OCI-LY1 (cell line): Measurements from ENCODE around the gene FAF1.
"Not testable (repeated sequence)": the region's sequence is repeated elsewhere in the genome, so short reads cannot be mapped to it uniquely, and the experiment has no call there.

Experiments used
- H2AFZ ChIP-seq: fragments of 200-600 bp; sonication (generic), shearing (Covaris generic); 2 replicates; pipeline ENCODE4 v1.6.0; 2014; ENCODE audit warnings: antibody characterized with exemption, mild to moderate bottlenecking, low read length
- H3F3A ChIP-seq: fragments of 200-600 bp; sonication (generic), shearing (Covaris generic); 2 replicates; pipeline ENCODE4 v1.6.0; 2014; ENCODE audit warnings: mild to moderate bottlenecking, antibody characterized with exemption, low read length, moderate library complexity; ENCODE audit not compliant: insufficient read depth
- H3K27ac ChIP-seq: fragments of 200-600 bp; sonication (generic); 2 replicates; pipeline ENCODE4 v1.5.1; 2014; ENCODE audit warnings: low read length, mixed run types, mild to moderate bottlenecking, low read depth; ENCODE audit not compliant: poor library complexity, severe bottlenecking
- H3K27me3 ChIP-seq: fragments of 200-600 bp; sonication (generic); 2 replicates; pipeline ENCODE4 v1.6.0; 2014; ENCODE audit warnings: antibody characterized with exemption, mild to moderate bottlenecking, low read length, moderate library complexity; ENCODE audit not compliant: insufficient read depth
- H3K36me3 ChIP-seq: fragments of 200-600 bp; sonication (generic); 2 replicates; pipeline ENCODE4 v1.6.1; 2014; ENCODE audit warnings: mild to moderate bottlenecking, antibody characterized with exemption, low read length, moderate library complexity, mixed read lengths; ENCODE audit not compliant: insufficient read depth
- H3K4me1 ChIP-seq: fragments of 200-600 bp; sonication (generic); 2 replicates; pipeline ENCODE4 v1.5.1; 2014; ENCODE audit warnings: mild to moderate bottlenecking, low read length, moderate library complexity; ENCODE audit not compliant: insufficient read depth, severe bottlenecking
- H3K4me2 ChIP-seq: fragments of 200-600 bp; sonication (generic), shearing (Covaris generic); 2 replicates; pipeline ENCODE4 v1.6.1; 2014; ENCODE audit warnings: low read length
- H3K4me3 ChIP-seq: fragments of 200-600 bp; sonication (generic); 2 replicates; pipeline ENCODE4 v1.5.1; 2014; ENCODE audit warnings: low read length, low read depth, mild to moderate bottlenecking, mixed read lengths; ENCODE audit not compliant: poor library complexity, severe bottlenecking
- H3K79me2 ChIP-seq: fragments of 200-600 bp; shearing (Covaris generic); 2 replicates; pipeline ENCODE4 v1.6.1; 2016; ENCODE audit warnings: mixed run types, low read length, mixed read lengths; ENCODE audit not compliant: insufficient read depth
- H3K9ac ChIP-seq: fragments of 200-600 bp; sonication (generic), shearing (Covaris generic); 2 replicates; pipeline ENCODE4 v1.6.1; 2014; ENCODE audit warnings: mild to moderate bottlenecking, low read length, mixed read lengths
- H3K9me2 ChIP-seq: fragments of 200-600 bp; sonication (generic), shearing (Covaris generic); 2 replicates; pipeline ENCODE4 v1.6.1; 2014; ENCODE audit warnings: low read depth, mild to moderate bottlenecking, low read length, mixed read lengths
- H3K9me3 ChIP-seq: fragments of 200-600 bp; shearing (Covaris generic); 2 replicates; pipeline ENCODE4 v1.6.1; 2014; ENCODE audit warnings: low read length, mixed read lengths
- H4K20me1 ChIP-seq: fragments of 200-600 bp; sonication (generic), shearing (Covaris generic); 2 replicates; pipeline ENCODE4 v1.6.0; 2016; ENCODE audit warnings: mild to moderate bottlenecking, low read length; ENCODE audit not compliant: insufficient read depth
- EZH2 ChIP-seq: fragments of 200-600 bp; sonication (generic), shearing (Covaris generic); IDR thresholded peaks from 2 replicates; pipeline ENCODE4 v1.8.0; 2017; ENCODE audit warnings: borderline replicate concordance, mixed run types, mild to moderate bottlenecking, antibody characterized with exemption, low read length, moderate library complexity, mixed read lengths
- TF ChIP-seq, protein P1 (sequence below): fragments of 200-600 bp; sonication (generic), shearing (Covaris generic); IDR thresholded peaks from 2 replicates; pipeline ENCODE4 v1.5.1; 2017; ENCODE audit warnings: mild to moderate bottlenecking, antibody characterized with exemption, low read length, moderate library complexity, mixed read lengths

Gene FAF1

DNA sequence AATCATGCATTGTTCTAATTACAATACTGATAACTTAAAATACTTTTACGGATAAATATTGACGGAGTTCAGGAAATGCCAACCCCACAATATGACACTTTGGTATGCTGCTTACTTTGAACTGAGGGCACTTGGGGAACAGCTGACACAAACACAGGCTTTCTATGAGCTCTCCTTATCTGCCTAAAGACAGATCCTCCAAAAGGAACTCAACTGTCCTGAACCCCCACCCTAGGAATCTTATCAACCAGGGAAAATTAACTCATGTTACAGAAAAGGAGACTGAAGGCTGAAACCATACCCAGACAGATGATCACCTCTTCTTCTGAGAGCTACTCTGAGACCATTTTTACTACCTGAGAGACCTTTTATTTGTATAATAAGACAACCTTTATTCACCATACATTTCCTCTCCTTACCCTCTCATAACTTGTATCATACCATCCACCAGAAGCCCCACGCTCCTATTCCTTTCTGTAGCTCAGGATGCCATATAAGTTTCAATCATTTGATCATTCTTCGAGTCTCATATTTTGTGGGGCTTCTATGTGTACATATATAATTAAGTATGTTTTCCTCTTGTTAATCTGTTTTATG lies 239.5 kb downstream of the FAF1 start:
- no peak overlapping the region for H2AFZ ChIP-seq
- H3K9ac ChIP-seq, result no peak overlapping the region
- H3K4me3 ChIP-seq, result no peak overlapping the region
- H3K36me3 ChIP-seq, result peaks cover 11% of the 10 kb centered on the region
- no peak overlapping the region for H3K27ac ChIP-seq
- H3K4me2 ChIP-seq, result no peak overlapping the region
- H3K4me1 ChIP-seq, result peaks cover 32% of the 10 kb centered on the region
- H3K9me3 ChIP-seq, result no peaks in the 10 kb centered on the region
- no peak for TF ChIP-seq EZH2
- TF ChIP-seq, protein P1, sequence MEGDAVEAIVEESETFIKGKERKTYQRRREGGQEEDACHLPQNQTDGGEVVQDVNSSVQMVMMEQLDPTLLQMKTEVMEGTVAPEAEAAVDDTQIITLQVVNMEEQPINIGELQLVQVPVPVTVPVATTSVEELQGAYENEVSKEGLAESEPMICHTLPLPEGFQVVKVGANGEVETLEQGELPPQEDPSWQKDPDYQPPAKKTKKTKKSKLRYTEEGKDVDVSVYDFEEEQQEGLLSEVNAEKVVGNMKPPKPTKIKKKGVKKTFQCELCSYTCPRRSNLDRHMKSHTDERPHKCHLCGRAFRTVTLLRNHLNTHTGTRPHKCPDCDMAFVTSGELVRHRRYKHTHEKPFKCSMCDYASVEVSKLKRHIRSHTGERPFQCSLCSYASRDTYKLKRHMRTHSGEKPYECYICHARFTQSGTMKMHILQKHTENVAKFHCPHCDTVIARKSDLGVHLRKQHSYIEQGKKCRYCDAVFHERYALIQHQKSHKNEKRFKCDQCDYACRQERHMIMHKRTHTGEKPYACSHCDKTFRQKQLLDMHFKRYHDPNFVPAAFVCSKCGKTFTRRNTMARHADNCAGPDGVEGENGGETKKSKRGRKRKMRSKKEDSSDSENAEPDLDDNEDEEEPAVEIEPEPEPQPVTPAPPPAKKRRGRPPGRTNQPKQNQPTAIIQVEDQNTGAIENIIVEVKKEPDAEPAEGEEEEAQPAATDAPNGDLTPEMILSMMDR, result no peak
- no peaks in the 10 kb centered on the region for H3F3A ChIP-seq
- no peaks in the 10 kb centered on the region for H3K79me2 ChIP-seq
- no peaks in the 10 kb centered on the region for H3K9me2 ChIP-seq
- H4K20me1 ChIP-seq, result no peaks in the 10 kb centered on the region
- no peaks in the 10 kb centered on the region for H3K27me3 ChIP-seq

DNA sequence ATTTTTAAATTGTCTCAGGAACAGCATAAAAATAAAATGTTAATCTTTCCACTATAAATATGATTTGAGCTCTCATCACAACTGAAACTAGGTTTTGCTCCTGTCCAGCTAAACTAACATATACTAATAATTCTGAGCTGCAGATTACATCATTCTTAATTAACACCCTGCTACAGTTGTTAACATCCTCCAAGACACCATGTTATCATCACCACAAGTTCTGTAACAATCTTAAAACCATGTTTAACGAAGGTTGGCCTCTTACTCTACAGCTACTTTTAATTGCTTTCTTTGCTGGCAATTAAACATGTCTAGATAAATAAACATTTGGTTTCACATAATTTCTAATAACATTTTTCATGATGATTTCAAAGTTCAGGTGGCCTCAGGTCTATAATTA lies 240.9 kb downstream of the FAF1 start:
- H3K27ac ChIP-seq, result no peak overlapping the region
- H2AFZ ChIP-seq, result no peak overlapping the region
- no peak overlapping the region for H3K4me3 ChIP-seq
- H3K9me3 ChIP-seq, result no peaks in the 10 kb centered on the region
- no peak overlapping the region for H3K9ac ChIP-seq
- H3K9me2 ChIP-seq, result no peaks in the 10 kb centered on the region
- no peaks in the 10 kb centered on the region for H3K27me3 ChIP-seq
- no peak overlapping the region for H3K4me2 ChIP-seq
- no peaks in the 10 kb centered on the region for H4K20me1 ChIP-seq
- peaks cover 18% of the 10 kb centered on the region for H3K4me1 ChIP-seq
- no peaks in the 10 kb centered on the region for H3K79me2 ChIP-seq
- peaks cover 11% of the 10 kb centered on the region for H3K36me3 ChIP-seq
- TF ChIP-seq, protein P1, result no peak
- no peak for TF ChIP-seq EZH2
- H3F3A ChIP-seq, result no peaks in the 10 kb centered on the region

DNA sequence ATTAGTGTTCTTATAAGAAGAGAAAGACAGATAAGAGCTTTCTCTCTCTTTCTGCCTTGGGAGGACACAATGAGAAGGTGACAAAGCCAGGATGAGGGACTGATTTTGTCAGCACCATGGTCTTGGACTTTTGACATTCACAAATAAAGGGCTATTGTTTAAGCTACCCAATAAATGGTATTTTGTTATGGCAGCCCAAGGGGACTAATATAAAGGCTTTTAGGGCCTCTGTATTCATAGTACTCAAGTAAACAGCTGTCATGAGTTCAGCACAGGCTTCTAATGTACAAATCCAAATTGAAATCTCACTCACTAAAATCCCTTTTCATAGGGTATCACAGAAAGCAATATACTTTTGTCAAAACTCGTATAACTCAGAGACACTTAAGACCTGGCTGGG lies 242.7 kb downstream of the FAF1 start:
- Histone ChIP-seq H3K9me3 (no peaks in the 10 kb centered on the region), H3K27me3 (no peaks in the 10 kb centered on the region), H3K27ac (no peak overlapping the region), H4K20me1 (no peaks in the 10 kb centered on the region), H3K4me2 (no peak overlapping the region), H3F3A (no peaks in the 10 kb centered on the region), H3K79me2 (no peaks in the 10 kb centered on the region), H3K4me1 (peaks cover 3% of the 10 kb centered on the region), H3K4me3 (no peak overlapping the region), H3K9me2 (no peaks in the 10 kb centered on the region), H2AFZ (no peak overlapping the region), H3K9ac (no peak overlapping the region), H3K36me3 (peaks cover 11% of the 10 kb centered on the region)
- TF ChIP-seq, protein P1, result no peak
- TF ChIP-seq EZH2, result no peak

DNA sequence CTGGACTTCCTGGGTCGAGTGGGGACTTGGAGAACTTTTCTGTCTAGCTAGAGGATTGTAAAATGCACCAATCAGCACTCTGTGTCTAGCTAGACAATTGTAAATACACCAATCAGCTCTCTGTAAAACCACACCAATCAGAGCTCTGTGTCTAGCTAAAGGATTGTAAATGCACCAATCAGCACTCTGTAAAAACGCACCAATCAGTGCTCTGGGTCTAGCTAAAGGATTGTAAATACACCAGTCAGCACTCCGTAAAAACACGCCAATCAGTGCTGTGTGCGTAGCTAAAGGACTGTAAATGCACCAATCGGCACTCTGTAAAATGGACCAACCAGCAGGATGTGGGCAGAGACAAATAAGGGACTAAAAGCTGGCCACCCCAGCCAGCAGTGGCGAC lies 243.6 kb downstream of the FAF1 start:
- H3F3A ChIP-seq, H3K9me3 ChIP-seq, H3K9ac ChIP-seq, H2AFZ ChIP-seq, H3K4me3 ChIP-seq, H3K4me2 ChIP-seq, H4K20me1 ChIP-seq, H3K9me2 ChIP-seq, H3K79me2 ChIP-seq, H3K4me1 ChIP-seq, H3K27me3 ChIP-seq, H3K27ac ChIP-seq: not testable (repeated sequence)
- peaks cover 11% of the 10 kb centered on the region for H3K36me3 ChIP-seq
